ENCODE data around the gene IL1R2.

The IL1R2 gene

DNA sequence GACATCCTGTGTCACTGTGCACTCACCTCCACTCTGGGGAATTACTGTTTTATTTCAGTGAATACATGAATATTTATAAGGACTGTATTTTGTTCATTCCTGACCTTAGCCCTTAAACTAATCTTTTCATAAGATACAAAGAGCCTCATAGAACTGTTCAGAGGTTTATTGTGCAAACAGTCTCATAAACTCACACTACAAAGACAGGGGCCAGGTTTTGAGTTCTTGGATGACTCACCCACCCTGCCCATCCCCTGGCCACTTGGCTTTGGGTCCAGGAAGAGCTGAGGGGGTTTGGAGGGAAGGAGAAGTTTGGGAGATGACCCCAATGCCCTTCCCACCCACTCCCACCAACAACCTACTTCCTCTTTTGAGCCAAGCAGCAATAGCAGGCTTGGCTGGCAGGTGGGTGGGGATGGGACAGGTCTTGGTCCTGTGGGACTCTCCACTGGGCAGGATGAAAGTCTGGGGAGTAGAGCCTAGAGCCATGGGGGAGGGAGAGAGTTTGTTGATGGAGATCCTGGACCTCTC is 43.1 kb upstream of the IL1R2 start:
- Histone ChIP-seq H3K4me3 (ENCODE audit: low read length) (no peak overlapping the region), H3F3A (ENCODE audit: control insufficient read depth, insufficient read depth) (no peaks in the 10 kb centered on the region), H4K20me1 (ENCODE audit: control insufficient read depth, insufficient read depth, low read depth, low read length) (no peaks in the 10 kb centered on the region), H3K79me2 (ENCODE audit: control insufficient read depth, low read length) (no peaks in the 10 kb centered on the region), H3K4me1 (ENCODE audit: control insufficient read depth, low read length) (no peaks in the 10 kb centered on the region), H3K27me3 (ENCODE audit: control insufficient read depth, low read length) (no peaks in the 10 kb centered on the region), H3K36me3 (ENCODE audit: control insufficient read depth, low read length) (no peaks in the 10 kb centered on the region), H3K27ac (ENCODE audit: low read depth, low read length) (no peak overlapping the region), H3K4me2 (ENCODE audit: low read length) (no peak overlapping the region), H3K9me2 (replicated peaks; ENCODE audit: control insufficient read depth, low read length) (no peaks in the 10 kb centered on the region), H3K9me3 (ENCODE audit: control insufficient read depth, insufficient read depth, low read length) (no peaks in the 10 kb centered on the region)
- TF ChIP-seq, protein P1, sequence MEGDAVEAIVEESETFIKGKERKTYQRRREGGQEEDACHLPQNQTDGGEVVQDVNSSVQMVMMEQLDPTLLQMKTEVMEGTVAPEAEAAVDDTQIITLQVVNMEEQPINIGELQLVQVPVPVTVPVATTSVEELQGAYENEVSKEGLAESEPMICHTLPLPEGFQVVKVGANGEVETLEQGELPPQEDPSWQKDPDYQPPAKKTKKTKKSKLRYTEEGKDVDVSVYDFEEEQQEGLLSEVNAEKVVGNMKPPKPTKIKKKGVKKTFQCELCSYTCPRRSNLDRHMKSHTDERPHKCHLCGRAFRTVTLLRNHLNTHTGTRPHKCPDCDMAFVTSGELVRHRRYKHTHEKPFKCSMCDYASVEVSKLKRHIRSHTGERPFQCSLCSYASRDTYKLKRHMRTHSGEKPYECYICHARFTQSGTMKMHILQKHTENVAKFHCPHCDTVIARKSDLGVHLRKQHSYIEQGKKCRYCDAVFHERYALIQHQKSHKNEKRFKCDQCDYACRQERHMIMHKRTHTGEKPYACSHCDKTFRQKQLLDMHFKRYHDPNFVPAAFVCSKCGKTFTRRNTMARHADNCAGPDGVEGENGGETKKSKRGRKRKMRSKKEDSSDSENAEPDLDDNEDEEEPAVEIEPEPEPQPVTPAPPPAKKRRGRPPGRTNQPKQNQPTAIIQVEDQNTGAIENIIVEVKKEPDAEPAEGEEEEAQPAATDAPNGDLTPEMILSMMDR (IDR thresholded peaks at IDR 0.05; ENCODE audit: low read depth, low read length, poor library complexity, severe bottlenecking) = no peak
- no peak for TF ChIP-seq EZH2phosphoT487 (IDR thresholded peaks at IDR 0.05; ENCODE audit: borderline replicate concordance, low read length)

DNA sequence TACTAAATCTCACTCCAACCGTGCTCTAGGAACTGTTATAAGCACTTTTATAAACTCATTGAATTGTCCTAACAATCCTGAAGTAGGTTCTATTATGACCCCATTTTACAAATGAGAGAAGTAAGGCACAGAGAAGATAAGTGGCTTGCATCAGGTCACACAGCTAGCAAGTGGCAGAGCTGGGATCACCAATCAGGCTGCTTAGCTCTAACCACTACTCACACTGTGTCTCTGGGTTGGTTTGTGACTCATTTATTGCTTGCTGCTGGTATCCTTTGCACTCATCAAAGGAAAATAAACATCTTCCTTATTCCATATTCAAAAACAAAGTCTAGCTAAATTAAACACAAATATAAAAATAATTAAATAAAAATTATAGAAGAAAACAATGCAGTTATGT is 42.5 kb upstream of the IL1R2 start:
- Histone ChIP-seq H3K27ac (ENCODE audit: low read depth, low read length) (no peak overlapping the region), H3K9me3 (ENCODE audit: control insufficient read depth, insufficient read depth, low read length) (no peaks in the 10 kb centered on the region), H3K4me3 (ENCODE audit: low read length) (no peak overlapping the region), H3K9me2 (replicated peaks; ENCODE audit: control insufficient read depth, low read length) (no peaks in the 10 kb centered on the region), H3K4me1 (ENCODE audit: control insufficient read depth, low read length) (no peaks in the 10 kb centered on the region), H3K27me3 (ENCODE audit: control insufficient read depth, low read length) (no peaks in the 10 kb centered on the region), H3F3A (ENCODE audit: control insufficient read depth, insufficient read depth) (no peaks in the 10 kb centered on the region), H3K4me2 (ENCODE audit: low read length) (no peak overlapping the region), H4K20me1 (ENCODE audit: control insufficient read depth, insufficient read depth, low read depth, low read length) (no peaks in the 10 kb centered on the region), H3K36me3 (ENCODE audit: control insufficient read depth, low read length) (no peaks in the 10 kb centered on the region), H3K79me2 (ENCODE audit: control insufficient read depth, low read length) (no peaks in the 10 kb centered on the region)
- TF ChIP-seq, protein P1 (IDR thresholded peaks at IDR 0.05; ENCODE audit: low read depth, low read length, poor library complexity, severe bottlenecking) = no peak
- TF ChIP-seq EZH2phosphoT487 (IDR thresholded peaks at IDR 0.05; ENCODE audit: borderline replicate concordance, low read length) = no peak

DNA sequence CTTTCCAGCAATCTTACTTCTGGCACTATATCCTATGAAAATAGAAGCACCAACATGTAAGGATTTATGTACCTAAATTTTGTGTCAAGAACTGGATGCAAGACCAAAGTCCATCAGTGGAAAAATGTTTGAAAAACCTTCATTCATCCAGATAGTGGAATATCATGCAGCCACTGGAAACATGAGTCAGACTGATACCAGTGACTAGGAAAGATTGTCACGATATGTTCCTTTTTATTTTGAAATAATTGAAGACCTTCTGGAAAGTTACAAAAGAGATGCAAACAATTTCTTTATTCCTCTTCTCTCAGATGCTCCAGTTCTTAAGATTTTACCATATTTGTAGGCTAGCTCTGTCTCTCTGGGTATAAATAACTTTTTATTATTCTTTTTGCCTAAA is 40.5 kb upstream of the IL1R2 start:
- H3K27me3 ChIP-seq (ENCODE audit: control insufficient read depth, low read length) = no peaks in the 10 kb centered on the region
- H3K4me3 ChIP-seq (ENCODE audit: low read length) = no peak overlapping the region
- no peaks in the 10 kb centered on the region for H3K36me3 ChIP-seq (ENCODE audit: control insufficient read depth, low read length)
- H3K9me3 ChIP-seq (ENCODE audit: control insufficient read depth, insufficient read depth, low read length) = no peaks in the 10 kb centered on the region
- no peak overlapping the region for H3K27ac ChIP-seq (ENCODE audit: low read depth, low read length)
- H3K79me2 ChIP-seq (ENCODE audit: control insufficient read depth, low read length) = no peaks in the 10 kb centered on the region
- H3K4me2 ChIP-seq (ENCODE audit: low read length) = no peak overlapping the region
- H4K20me1 ChIP-seq (ENCODE audit: control insufficient read depth, insufficient read depth, low read depth, low read length) = no peaks in the 10 kb centered on the region
- H3K9me2 ChIP-seq (replicated peaks; ENCODE audit: control insufficient read depth, low read length) = no peaks in the 10 kb centered on the region
- no peaks in the 10 kb centered on the region for H3K4me1 ChIP-seq (ENCODE audit: control insufficient read depth, low read length)
- no peaks in the 10 kb centered on the region for H3F3A ChIP-seq (ENCODE audit: control insufficient read depth, insufficient read depth)
- TF ChIP-seq, protein P1 (IDR thresholded peaks at IDR 0.05; ENCODE audit: low read depth, low read length, poor library complexity, severe bottlenecking) = no peak
- TF ChIP-seq EZH2phosphoT487 (IDR thresholded peaks at IDR 0.05; ENCODE audit: borderline replicate concordance, low read length) = no peak
